Epithelial cell of prostate (primary cell): ENCODE measurements around the gene ATPAF2.
A peak's percentile ranks its signal among the peaks of the same experiment; 100 is the strongest.

Experiments
- DNase-seq: peaks from one replicate; pipeline ENCODE4 v3.0.0-alpha.2; 2011; ENCODE audit warnings: low read depth, low spot score
- H3K27ac ChIP-seq: fragments of 450-650 bp; 2 replicates; pipeline ENCODE4 v1.5.1; 2017; ENCODE audit warnings: mild to moderate bottlenecking

The ATPAF2 gene

GRCh38 chr17:18038861-18039534 is at the start of gene ATPAF2, which contains the start of gene GID4:
ATPAF2 (minus strand) TSS chr17:18039168; CDS start chr17:18039013, 155 bp downstream.
GID4 (plus strand) TSS chr17:18039408; CDS start chr17:18039465, 57 bp downstream.
- DNase-seq, result peak; percentile 95
- peak within 1 kb of the TSS; percentile 59 for H3K27ac ChIP-seq

- DNase-seq, result peak; percentile 33
- peak within 1 kb of the TSS; percentile 48 for H3K27ac ChIP-seq
Observed at GRCh38 chr17:18087610-18088491, 48.9 kb upstream of the ATPAF2 start, which contains the start of gene DRG2. DRG2 (plus strand) TSS chr17:18087948; CDS start chr17:18088024, 76 bp downstream.

- no peak overlapping the region for H3K27ac ChIP-seq
- DNase-seq, result no peak
Observed at GRCh38 chr17:18084256-18084655, 45.3 kb upstream of the ATPAF2 start.

- no peak overlapping the region for H3K27ac ChIP-seq
- no peak for DNase-seq
Observed at GRCh38 chr17:18079543-18079942, 40.6 kb upstream of the ATPAF2 start.

- no peak overlapping the region for H3K27ac ChIP-seq
- DNase-seq, result no peak
Observed at GRCh38 chr17:18076936-18077335, 38.0 kb upstream of the ATPAF2 start.

- DNase-seq, result no peak
- no peak overlapping the region for H3K27ac ChIP-seq
Observed at GRCh38 chr17:18074566-18075272, 35.8 kb upstream of the ATPAF2 start.

- no peak overlapping the region for H3K27ac ChIP-seq
- no peak for DNase-seq
Observed at GRCh38 chr17:18071751-18072150, 32.8 kb upstream of the ATPAF2 start.

GRCh38 chr17:18070861-18071340 is 31.9 kb upstream of the ATPAF2 start:
- no peak overlapping the region for H3K27ac ChIP-seq
- no peak for DNase-seq

GRCh38 chr17:18069101-18069500 is 30.1 kb upstream of the ATPAF2 start:
- DNase-seq, result no peak
- peak overlapping the region; percentile 27 for H3K27ac ChIP-seq

GRCh38 chr17:18066866-18067265 is 27.9 kb upstream of the ATPAF2 start:
- no peak for DNase-seq
- H3K27ac ChIP-seq, result no peak overlapping the region

GRCh38 chr17:18065546-18065945 is 26.6 kb upstream of the ATPAF2 start:
- H3K27ac ChIP-seq, result no peak overlapping the region
- DNase-seq, result no peak

- DNase-seq, result no peak
- H3K27ac ChIP-seq, result no peak overlapping the region
Observed at GRCh38 chr17:18064053-18064452, 25.1 kb upstream of the ATPAF2 start.

GRCh38 chr17:18059283-18059682 is 20.3 kb upstream of the ATPAF2 start:
- H3K27ac ChIP-seq, result peak overlapping the region; percentile 86
- DNase-seq, result peak; percentile 55

- H3K27ac ChIP-seq, result no peak overlapping the region
- no peak for DNase-seq
Observed at GRCh38 chr17:18056214-18056613, 17.2 kb upstream of the ATPAF2 start.

- no peak overlapping the region for H3K27ac ChIP-seq
- DNase-seq, result no peak
Observed at GRCh38 chr17:18055597-18055996, 16.6 kb upstream of the ATPAF2 start.

- H3K27ac ChIP-seq, result no peak overlapping the region
- no peak for DNase-seq
Observed at GRCh38 chr17:18045691-18046350, 6.9 kb upstream of the ATPAF2 start.

GRCh38 chr17:18044609-18045008 is 5.6 kb upstream of the ATPAF2 start:
- no peak for DNase-seq

GRCh38 chr17:18043491-18043890 is 4.5 kb upstream of the ATPAF2 start:
- no peak for DNase-seq

More at GRCh38 chr17:18044609-18045008, 5.6 kb upstream of the ATPAF2 start:
- no peak overlapping the region for H3K27ac ChIP-seq

GRCh38 chr17:18042983-18043382 is 4.0 kb upstream of the ATPAF2 start:
- no peak overlapping the region for H3K27ac ChIP-seq
- DNase-seq, result no peak

More at GRCh38 chr17:18043491-18043890, 4.5 kb upstream of the ATPAF2 start:
- H3K27ac ChIP-seq, result no peak overlapping the region

- H3K27ac ChIP-seq, result peak overlapping the region; percentile 59
- DNase-seq, result peak; percentile 83
Observed at GRCh38 chr17:18041776-18042175, 2.8 kb upstream of the ATPAF2 start.
